Liver (tissue), 9 donors: Measurements from ENCODE around the gene NOSIP. TPM values are rescaled to one million over a fixed set of nuclear protein-coding genes. Genes with fewer than 3 reads are reported as not detected.

Source experiments
- DNase-seq: peaks from one replicate; pipeline ENCODE4 v3.0.0-alpha.2; 2017; ENCODE audit warnings: low spot score
- H3K27ac ChIP-seq, 2 donors: one replicate each; pipeline ENCODE4 v1.7.0; 2013; ENCODE audit warnings: inconsistent platforms in 2 of 2, low read length in 2 of 2, control low read depth in 1 of 2, low read depth in 1 of 2, mild to moderate bottlenecking in 1 of 2
- H3K27me3 ChIP-seq, 4 donors: one replicate each; pipeline versions ENCODE4 v1.6.1 to v1.7.0; 2013; ENCODE audit warnings: low read length in 3 of 4, inconsistent platforms in 1 of 4, mild to moderate bottlenecking in 1 of 4, moderate library complexity in 1 of 4; ENCODE audit not compliant: control insufficient read depth in 4 of 4, insufficient read depth in 4 of 4
- H3K36me3 ChIP-seq, 4 donors: one replicate each; pipeline versions ENCODE4 v1.6.1 to v1.7.0; 2013; ENCODE audit warnings: low read length in 3 of 4, mild to moderate bottlenecking in 3 of 4, low read depth in 1 of 4, moderate library complexity in 1 of 4; ENCODE audit not compliant: control insufficient read depth in 4 of 4, insufficient read depth in 3 of 4
- H3K4me1 ChIP-seq, 4 donors: one replicate each; pipeline versions ENCODE4 v1.6.1 to v1.7.0; 2013; ENCODE audit warnings: low read length in 3 of 4, mild to moderate bottlenecking in 3 of 4, moderate library complexity in 1 of 4; ENCODE audit not compliant: control insufficient read depth in 4 of 4, insufficient read depth in 4 of 4
- H3K4me3 ChIP-seq, 3 donors: one replicate each; pipeline versions ENCODE4 v1.6.1 to v1.7.0; 2013; ENCODE audit warnings: low read length in 3 of 3, control low read depth in 1 of 3, low read depth in 1 of 3, mild to moderate bottlenecking in 1 of 3
- H3K9ac ChIP-seq, 2 donors: one replicate each; pipeline ENCODE4 v1.7.0; 2013; ENCODE audit warnings: low read length in 2 of 2, mild to moderate bottlenecking in 2 of 2, moderate library complexity in 2 of 2, control low read depth in 1 of 2, low read depth in 1 of 2
- H3K9me3 ChIP-seq, 4 donors: one replicate each; pipeline versions ENCODE4 v1.6.1 to v1.7.0; 2013; ENCODE audit warnings: low read length in 3 of 4; ENCODE audit not compliant: control insufficient read depth in 4 of 4
- EGR1 ChIP-seq, 2 donors: IDR thresholded peaks; 2 replicates each; pipeline ENCODE4 v1.6.1; 2016 to 2018; ENCODE audit warnings: antibody characterized with exemption in 2 of 2, low read depth in 2 of 2
- FOXA1 ChIP-seq: IDR thresholded peaks from 2 replicates; pipeline ENCODE4 v1.6.1; 2016; ENCODE audit warnings: antibody characterized with exemption
- FOXA2 ChIP-seq: IDR thresholded peaks from 2 replicates; pipeline ENCODE4 v1.6.1; 2016; ENCODE audit warnings: antibody characterized with exemption
- GABPA ChIP-seq, 2 donors: IDR thresholded peaks in 1 of 2; conservative IDR thresholded peaks in 1 of 2; 2 replicates each; pipeline ENCODE4 v1.6.1; 2016; ENCODE audit warnings: antibody characterized with exemption in 2 of 2, mild to moderate bottlenecking in 1 of 2, moderate library complexity in 1 of 2
- HNF4A ChIP-seq, 2 donors: conservative IDR thresholded peaks; 2 replicates each; pipeline ENCODE4 v1.6.1; 2016; ENCODE audit warnings: antibody characterized with exemption in 2 of 2, mild to moderate bottlenecking in 2 of 2
- HNF4G ChIP-seq: IDR thresholded peaks from 2 replicates; pipeline ENCODE4 v1.6.1; 2016; ENCODE audit warnings: antibody characterized with exemption
- JUND ChIP-seq, 2 donors: IDR thresholded peaks; 2 replicates each; pipeline ENCODE4 v1.6.1; 2016; ENCODE audit warnings: antibody characterized with exemption in 2 of 2
- NR2F2 ChIP-seq: IDR thresholded peaks from 2 replicates; pipeline ENCODE4 v1.6.1; 2016; ENCODE audit warnings: antibody characterized with exemption
- RAD21 ChIP-seq, 2 donors: IDR thresholded peaks; 2 replicates each; pipeline ENCODE4 v1.6.1; 2016; ENCODE audit warnings: antibody characterized with exemption in 2 of 2, mild to moderate bottlenecking in 2 of 2
- RXRA ChIP-seq, 2 donors: IDR thresholded peaks; 2 replicates each; pipeline ENCODE4 v1.6.1; 2017 to 2018; ENCODE audit warnings: antibody characterized with exemption in 2 of 2, mild to moderate bottlenecking in 1 of 2
- TAF1 ChIP-seq: conservative IDR thresholded peaks from 2 replicates; pipeline ENCODE4 v1.6.1; 2016; ENCODE audit warnings: antibody characterized with exemption, mild to moderate bottlenecking
- YY1 ChIP-seq: IDR thresholded peaks from 2 replicates; pipeline ENCODE4 v1.6.1; 2016; ENCODE audit warnings: antibody characterized with exemption, mild to moderate bottlenecking
- WGBS: extraction: QIAGEN DNeasy Blood & Tissue Kit; methylation state at CpG from one replicate; pipeline ENCODE4 v1.1.7; 2013; 5-methylcytosine and 5-hydroxymethylcytosine counted together
- polyA plus RNA-seq, 2 donors: library from polyadenylated mRNA; stranded (reverse) in 1 of 2; unstranded in 1 of 2; fragments of 200-250 nt in 1 of 2; fragments of >200 nt in 1 of 2; fragmentation: Nextera tagmentation in 1 of 2; extraction: Ambion mirVana in 1 of 2; gene quantifications; one replicate each; pipeline versions ENCODE4 v1.2.1 to v1.2.3, GENCODE V29; 2013 to 2015
- total RNA-seq, 2 donors: library from RNA; depleted of rRNA; stranded (reverse); fragments of >200 nt; gene quantifications; one replicate each; pipeline ENCODE4 v1.2.3, GENCODE V29; 2014
- TF ChIP-seq, protein P1 (sequence below): IDR thresholded peaks from 2 replicates; pipeline ENCODE4 v1.6.1; 2016; ENCODE audit warnings: antibody characterized with exemption, mild to moderate bottlenecking
- TF ChIP-seq, protein P2 (sequence below): fragments of 150-350 bp; IDR thresholded peaks from 2 replicates; pipeline ENCODE4 v1.5.1; 2017; ENCODE audit warnings: improper control_type of control experiment, low read depth, low read length; ENCODE audit not compliant: missing input control
- TF ChIP-seq, protein P3 (sequence below): IDR thresholded peaks from 2 replicates; pipeline ENCODE4 v1.6.1; 2016; ENCODE audit warnings: antibody characterized with exemption
- TF ChIP-seq, protein P4 (sequence below): IDR thresholded peaks from 2 replicates; pipeline ENCODE4 v1.6.1; 2016; ENCODE audit warnings: antibody characterized with exemption
- TF ChIP-seq, protein P5 (sequence below): IDR thresholded peaks from 2 replicates; pipeline ENCODE4 v1.6.1; 2016; ENCODE audit warnings: antibody characterized with exemption
- donor health status: healthy.
- donor health status: healthy.
- donor health status: healthy.
- donor health status: healthy.
- donor health status: healthy.

Gene NOSIP
- total and polyA plus RNA-seq, 4 donors, result 19.3 to 45.2 (median 30.5) TPM

DNA sequence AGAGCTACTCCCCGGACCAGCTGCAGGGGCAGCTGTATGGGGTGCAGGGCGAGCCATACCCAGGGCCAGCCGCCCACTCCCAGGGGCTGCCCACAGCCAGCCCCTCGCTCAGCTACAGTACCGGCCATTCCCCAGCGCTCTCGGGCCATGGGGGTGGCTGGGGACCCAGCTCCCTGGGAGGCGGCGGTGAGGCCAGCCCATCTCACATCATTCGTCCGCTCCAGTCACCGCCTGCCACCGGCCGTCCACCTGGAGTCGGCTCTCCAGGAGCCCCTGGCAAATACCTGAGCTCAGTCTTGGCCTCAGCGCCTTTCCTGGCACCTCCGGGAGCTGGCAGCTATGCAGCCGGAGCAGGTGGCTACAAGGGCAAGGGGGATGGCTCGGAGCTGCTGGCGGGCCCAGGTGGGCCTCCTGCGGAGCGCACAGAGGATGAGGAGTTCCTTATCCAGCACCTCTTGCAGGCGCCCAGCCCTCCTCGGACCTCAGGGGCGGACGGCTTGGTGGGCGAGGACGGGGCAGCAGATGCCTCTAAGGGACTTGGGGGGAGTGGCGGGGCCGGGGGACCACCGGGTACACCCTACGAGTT is 15.6 kb upstream of the NOSIP start:
- WGBS, result 96% methylated on average over 32 of the region's 32 CpGs
- H3K27me3 ChIP-seq, result no peaks in the 10 kb centered on the region
- H3K4me3 ChIP-seq, result no peak overlapping the region
- TF ChIP-seq JUND (IDR thresholded peaks at IDR 0.05) (no peak), GABPA (IDR thresholded peaks at IDR 0.05 in 1 of 2, conservative IDR thresholded peaks at IDR 0.05 in 1 of 2) (no peak), FOXA1 (no peak), FOXA2 (no peak), YY1 (no peak), NR2F2 (no peak), RAD21 (IDR thresholded peaks at IDR 0.05) (no peak), RXRA (IDR thresholded peaks at IDR 0.05) (no peak), EGR1 (IDR thresholded peaks at IDR 0.05; ENCODE audit: low read depth in 2 of 2) (no peak), TAF1 (no peak), HNF4A (conservative IDR thresholded peaks at IDR 0.05) (no peak), HNF4G (no peak)
- TF ChIP-seq, protein P1, sequence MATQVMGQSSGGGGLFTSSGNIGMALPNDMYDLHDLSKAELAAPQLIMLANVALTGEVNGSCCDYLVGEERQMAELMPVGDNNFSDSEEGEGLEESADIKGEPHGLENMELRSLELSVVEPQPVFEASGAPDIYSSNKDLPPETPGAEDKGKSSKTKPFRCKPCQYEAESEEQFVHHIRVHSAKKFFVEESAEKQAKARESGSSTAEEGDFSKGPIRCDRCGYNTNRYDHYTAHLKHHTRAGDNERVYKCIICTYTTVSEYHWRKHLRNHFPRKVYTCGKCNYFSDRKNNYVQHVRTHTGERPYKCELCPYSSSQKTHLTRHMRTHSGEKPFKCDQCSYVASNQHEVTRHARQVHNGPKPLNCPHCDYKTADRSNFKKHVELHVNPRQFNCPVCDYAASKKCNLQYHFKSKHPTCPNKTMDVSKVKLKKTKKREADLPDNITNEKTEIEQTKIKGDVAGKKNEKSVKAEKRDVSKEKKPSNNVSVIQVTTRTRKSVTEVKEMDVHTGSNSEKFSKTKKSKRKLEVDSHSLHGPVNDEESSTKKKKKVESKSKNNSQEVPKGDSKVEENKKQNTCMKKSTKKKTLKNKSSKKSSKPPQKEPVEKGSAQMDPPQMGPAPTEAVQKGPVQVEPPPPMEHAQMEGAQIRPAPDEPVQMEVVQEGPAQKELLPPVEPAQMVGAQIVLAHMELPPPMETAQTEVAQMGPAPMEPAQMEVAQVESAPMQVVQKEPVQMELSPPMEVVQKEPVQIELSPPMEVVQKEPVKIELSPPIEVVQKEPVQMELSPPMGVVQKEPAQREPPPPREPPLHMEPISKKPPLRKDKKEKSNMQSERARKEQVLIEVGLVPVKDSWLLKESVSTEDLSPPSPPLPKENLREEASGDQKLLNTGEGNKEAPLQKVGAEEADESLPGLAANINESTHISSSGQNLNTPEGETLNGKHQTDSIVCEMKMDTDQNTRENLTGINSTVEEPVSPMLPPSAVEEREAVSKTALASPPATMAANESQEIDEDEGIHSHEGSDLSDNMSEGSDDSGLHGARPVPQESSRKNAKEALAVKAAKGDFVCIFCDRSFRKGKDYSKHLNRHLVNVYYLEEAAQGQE, result no peak
- TF ChIP-seq, protein P2, sequence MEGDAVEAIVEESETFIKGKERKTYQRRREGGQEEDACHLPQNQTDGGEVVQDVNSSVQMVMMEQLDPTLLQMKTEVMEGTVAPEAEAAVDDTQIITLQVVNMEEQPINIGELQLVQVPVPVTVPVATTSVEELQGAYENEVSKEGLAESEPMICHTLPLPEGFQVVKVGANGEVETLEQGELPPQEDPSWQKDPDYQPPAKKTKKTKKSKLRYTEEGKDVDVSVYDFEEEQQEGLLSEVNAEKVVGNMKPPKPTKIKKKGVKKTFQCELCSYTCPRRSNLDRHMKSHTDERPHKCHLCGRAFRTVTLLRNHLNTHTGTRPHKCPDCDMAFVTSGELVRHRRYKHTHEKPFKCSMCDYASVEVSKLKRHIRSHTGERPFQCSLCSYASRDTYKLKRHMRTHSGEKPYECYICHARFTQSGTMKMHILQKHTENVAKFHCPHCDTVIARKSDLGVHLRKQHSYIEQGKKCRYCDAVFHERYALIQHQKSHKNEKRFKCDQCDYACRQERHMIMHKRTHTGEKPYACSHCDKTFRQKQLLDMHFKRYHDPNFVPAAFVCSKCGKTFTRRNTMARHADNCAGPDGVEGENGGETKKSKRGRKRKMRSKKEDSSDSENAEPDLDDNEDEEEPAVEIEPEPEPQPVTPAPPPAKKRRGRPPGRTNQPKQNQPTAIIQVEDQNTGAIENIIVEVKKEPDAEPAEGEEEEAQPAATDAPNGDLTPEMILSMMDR, result no peak
- TF ChIP-seq, protein P3, sequence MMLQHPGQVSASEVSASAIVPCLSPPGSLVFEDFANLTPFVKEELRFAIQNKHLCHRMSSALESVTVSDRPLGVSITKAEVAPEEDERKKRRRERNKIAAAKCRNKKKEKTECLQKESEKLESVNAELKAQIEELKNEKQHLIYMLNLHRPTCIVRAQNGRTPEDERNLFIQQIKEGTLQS, result no peak
- TF ChIP-seq, protein P4, sequence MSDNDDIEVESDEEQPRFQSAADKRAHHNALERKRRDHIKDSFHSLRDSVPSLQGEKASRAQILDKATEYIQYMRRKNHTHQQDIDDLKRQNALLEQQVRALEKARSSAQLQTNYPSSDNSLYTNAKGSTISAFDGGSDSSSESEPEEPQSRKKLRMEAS, result no peak
- no peak for DNase-seq
- H3K36me3 ChIP-seq, result peaks cover 10 to 35% (median 18%) of the 10 kb centered on the region in 4 donors
- no peak overlapping the region for H3K9ac ChIP-seq
- no peak overlapping the region for H3K27ac ChIP-seq
- H3K4me1 ChIP-seq, result peaks cover 0 to 15% (median 9%) of the 10 kb centered on the region in 4 donors
- H3K9me3 ChIP-seq, result no peaks in the 10 kb centered on the region

DNA sequence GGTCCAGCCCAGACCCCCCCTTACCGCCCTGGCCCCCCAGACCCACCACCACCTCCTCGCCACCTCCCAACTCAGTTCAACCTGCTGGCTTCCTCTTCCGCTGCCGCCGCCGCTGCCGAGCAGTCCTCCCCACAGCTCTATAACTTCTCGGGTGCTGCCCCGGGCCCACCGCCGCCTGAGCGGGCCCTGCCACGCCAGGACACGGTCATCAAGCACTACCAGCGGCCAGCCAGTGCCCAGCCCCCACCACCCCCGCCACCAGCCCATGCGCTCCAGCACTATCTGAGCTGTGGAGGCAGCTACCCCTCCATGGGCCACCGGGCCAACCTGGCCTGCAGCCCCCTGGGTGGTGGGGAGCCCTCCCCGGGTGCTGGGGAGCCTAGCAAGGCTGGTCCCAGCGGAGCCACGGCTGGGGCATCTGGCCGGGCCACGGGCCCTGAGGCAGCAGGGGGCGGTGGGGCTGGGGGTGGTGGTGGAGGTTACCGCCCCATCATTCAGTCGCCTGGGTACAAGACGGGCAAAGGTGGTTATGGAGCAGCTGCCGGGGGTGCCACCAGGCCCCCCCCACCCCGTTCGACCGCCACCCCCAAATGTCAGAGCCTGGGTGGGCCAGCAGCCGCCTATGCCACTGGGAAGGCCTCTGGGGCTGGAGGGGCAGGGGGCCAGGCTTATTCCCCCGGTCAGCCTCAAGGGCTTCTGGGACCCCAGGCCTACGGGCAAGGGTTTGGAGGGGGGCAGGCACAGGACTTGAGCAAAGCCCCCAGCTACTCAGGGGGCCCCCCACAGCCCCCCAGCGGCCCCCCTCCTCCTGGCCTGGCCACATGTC is 14.8 kb upstream of the NOSIP start:
- WGBS, result 95% methylated on average over 35 of the region's 35 CpGs
- no peak overlapping the region for H3K9ac ChIP-seq
- H3K27me3 ChIP-seq, result no peaks in the 10 kb centered on the region
- no peak overlapping the region for H3K27ac ChIP-seq
- no peak for DNase-seq
- peaks cover 0 to 18% (median 13%) of the 10 kb centered on the region in 4 donors for H3K4me1 ChIP-seq
- peaks cover 10 to 33% (median 17%) of the 10 kb centered on the region in 4 donors for H3K36me3 ChIP-seq
- H3K4me3 ChIP-seq, result no peak overlapping the region
- H3K9me3 ChIP-seq, result no peaks in the 10 kb centered on the region
- TF ChIP-seq GABPA (IDR thresholded peaks at IDR 0.05 in 1 of 2, conservative IDR thresholded peaks at IDR 0.05 in 1 of 2) (no peak), HNF4A (conservative IDR thresholded peaks at IDR 0.05) (no peak), TAF1 (no peak), FOXA1 (no peak), FOXA2 (no peak)
- TF ChIP-seq, protein P5, sequence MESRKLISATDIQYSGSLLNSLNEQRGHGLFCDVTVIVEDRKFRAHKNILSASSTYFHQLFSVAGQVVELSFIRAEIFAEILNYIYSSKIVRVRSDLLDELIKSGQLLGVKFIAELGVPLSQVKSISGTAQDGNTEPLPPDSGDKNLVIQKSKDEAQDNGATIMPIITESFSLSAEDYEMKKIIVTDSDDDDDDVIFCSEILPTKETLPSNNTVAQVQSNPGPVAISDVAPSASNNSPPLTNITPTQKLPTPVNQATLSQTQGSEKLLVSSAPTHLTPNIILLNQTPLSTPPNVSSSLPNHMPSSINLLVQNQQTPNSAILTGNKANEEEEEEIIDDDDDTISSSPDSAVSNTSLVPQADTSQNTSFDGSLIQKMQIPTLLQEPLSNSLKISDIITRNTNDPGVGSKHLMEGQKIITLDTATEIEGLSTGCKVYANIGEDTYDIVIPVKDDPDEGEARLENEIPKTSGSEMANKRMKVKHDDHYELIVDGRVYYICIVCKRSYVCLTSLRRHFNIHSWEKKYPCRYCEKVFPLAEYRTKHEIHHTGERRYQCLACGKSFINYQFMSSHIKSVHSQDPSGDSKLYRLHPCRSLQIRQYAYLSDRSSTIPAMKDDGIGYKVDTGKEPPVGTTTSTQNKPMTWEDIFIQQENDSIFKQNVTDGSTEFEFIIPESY, result no peak
- TF ChIP-seq, protein P2, result no peak
